DMS153 treated with DMSO at 0.1 percent for 48 hours (cell line): ENCODE results near the gene TSPAN18.

Experiments used
- DNase-seq: peaks from one replicate; lab custom pipeline; 2025; ENCODE audit not compliant: unreplicated experiment; lab: John Stamatoyannopoulos, UW

TSPAN18 gene

DNA sequence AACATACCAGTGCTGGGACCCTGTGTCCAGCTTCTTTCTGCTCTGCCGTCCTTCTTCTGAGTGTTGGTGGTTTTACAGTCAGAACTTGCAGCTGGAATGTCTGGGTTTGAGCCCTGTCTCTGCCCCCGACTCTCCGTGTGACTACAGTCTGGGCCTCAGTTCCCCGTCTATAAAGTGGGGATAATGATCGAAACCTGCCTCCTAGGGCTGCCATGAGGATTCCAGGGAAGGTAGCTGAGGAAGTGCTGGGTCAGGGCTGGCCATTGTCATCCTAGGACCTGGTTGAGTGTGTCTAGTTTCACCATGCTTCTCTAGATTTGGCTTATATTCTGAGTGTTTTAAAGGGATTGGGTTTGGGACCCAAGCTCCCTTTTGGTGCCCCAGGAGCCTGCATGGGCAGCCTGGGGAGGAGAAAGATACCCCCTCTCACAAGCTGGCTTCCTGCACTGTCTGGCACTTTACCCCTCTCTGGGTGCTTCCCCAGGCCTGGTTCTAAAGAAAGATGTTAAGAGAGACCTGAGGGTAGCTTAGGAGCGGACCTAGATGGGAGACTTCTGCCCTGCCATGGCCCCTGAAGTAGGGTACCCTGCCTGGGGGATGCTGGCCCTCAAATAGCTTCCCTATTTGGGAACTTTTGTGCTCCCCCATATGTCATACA is 49.9 kb downstream of the TSPAN18 start:
- no peak for DNase-seq

DNA sequence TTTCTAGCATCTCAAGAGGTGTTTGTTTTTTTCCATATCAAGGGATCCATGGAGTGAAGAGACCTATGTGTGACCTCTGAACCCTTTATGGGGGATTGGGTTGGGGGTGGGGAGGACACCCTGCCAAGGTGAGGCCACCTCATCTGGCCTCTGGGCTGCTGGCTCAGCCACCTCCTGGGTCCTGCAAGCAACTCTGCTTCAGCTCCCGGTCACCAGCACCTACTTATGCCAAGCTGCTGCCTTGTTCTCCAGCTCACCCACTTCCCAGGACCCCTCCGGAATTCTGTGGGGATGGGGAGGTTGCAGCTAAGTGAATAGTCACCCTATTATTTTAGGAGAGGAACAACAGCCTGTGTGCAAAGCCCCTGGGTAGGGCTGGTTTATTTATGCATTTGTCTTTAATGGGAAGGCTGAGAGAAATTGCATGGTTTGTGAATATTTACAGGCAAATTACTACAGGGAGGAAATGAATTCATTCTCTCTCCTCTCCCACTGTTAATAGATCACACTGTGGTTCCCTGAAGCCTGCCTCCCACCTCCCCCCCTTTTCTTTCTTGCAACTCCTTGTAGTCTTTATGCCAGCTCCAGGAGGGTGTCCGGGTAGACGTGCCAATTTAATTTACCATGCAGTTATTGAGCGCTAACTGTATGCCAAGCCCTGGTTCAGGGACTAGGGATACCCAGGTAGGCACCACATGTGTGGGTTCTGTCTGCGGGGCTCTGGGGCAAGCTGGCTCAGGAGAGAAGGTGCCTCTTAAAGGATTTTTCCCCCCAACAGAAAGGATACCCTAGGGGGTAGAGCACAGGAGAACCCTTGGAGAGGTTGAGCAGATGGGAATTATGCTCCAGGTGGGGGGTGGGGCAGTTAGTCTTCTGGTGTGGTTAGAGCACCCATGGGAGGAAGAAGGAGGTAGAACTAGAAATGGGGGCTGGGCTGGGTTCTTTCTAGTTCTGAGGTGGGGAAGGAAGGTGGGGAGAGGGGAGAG is 50.7 kb downstream of the TSPAN18 start:
- DNase-seq: no peak

DNA sequence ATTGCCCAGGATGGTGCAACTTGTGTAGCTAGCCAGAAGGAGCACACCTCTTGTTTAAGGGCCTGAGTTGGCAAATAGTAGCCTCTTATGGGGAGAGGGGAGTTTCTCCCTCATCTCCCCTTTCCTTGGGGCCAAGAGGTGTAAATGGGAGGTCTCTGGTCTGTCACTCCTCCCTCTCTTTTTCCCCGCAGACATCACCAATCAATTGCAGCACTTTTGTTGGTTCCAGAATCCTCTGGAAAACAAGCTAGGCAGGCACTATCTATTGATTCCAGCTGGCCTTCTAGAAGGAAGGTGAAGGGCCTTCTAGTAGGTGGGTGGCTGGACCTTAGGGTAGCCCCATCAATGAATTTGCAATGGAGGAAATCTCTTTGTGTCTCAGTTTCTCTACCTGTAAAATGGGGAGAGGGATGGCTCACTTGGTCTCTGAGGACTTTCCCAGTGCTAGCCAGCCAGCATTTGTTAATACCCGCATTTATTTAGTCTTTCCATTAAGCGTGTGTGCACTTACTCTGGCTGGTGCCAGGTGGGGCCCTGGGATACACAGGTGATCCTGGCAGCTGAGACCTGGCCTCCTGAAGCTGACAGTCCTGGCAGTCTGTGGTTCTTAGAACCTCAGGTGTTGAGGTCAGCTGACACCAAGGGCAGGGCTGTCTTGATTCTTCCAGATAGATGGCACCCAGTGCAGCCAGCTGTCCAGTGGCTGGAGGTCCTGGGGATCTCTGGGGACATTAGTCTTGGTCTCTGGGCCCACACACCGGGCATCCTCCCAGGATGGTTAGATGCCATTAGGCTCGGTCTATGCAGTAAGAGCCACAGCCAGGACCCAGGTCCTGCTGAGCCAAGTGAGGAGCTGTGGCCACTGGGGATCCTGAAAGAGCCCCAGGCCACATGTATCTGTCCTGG is 51.7 kb downstream of the TSPAN18 start:
- DNase-seq: no peak

DNA sequence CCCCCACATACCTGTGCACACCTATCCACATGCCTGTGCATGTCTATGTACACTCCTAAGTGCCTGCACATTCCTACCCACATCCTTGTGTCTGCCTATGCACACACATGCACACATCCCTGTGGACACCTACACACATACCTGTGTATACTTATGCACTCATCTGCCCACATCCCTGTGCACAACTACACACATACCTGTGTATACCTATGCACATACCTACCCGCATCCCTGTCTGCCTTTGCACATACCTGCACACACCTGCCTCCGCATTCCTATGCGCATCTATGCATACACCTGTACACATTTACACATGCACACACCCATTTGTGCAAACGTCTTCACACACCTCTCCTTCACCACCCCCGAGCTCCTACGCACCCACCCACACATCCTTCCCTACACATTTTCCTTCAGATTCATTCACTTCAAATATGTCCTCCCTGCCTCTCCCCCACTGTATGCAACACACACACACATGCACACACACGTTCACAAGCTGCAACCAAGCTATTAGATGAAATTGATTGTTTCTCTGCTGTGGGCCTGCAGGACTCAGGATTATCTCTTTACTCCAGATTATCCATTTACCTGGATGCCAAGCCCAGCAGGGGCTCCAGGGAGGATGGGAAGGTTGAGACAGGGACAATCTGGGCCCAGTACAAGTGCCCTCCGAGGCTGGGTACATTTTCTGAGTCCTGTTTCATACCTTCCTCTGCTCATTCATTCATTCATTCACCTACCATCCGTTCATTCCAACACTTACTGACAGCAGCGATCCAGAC is 53.2 kb downstream of the TSPAN18 start:
- no peak for DNase-seq

DNA sequence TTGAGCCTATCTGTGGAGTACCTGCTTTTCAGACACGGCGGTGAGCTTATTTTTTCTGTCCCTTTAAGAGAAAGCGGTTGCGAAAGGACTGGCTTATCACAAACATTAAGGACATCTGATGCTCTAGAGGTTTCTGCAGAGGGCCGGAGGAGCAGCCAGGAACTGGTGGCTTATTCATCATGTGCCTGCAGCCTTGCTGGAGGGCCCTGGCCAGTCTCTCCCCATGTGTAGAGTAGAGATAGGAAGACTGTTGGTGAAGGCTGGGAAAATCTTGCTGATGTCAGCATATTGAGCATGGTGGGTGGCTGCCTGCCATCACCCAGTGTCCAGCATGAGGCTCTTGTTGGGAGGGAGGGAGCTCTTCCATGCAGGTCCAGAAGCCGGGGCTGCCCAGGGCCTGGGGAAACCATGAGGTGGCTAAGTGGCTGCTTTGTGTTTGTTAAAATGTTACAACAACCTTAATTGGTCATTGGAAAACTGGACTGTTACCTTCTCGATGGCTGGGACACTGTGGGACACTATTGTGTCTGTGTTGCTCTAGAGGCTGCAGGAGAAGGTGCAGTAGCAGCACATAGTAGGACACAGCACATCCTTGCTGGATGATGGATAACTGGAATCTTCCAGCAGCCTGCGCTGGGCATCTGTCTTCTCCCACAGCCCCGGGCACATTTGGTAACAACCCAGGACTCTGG is 54.3 kb downstream of the TSPAN18 start:
- DNase-seq: no peak

DNA sequence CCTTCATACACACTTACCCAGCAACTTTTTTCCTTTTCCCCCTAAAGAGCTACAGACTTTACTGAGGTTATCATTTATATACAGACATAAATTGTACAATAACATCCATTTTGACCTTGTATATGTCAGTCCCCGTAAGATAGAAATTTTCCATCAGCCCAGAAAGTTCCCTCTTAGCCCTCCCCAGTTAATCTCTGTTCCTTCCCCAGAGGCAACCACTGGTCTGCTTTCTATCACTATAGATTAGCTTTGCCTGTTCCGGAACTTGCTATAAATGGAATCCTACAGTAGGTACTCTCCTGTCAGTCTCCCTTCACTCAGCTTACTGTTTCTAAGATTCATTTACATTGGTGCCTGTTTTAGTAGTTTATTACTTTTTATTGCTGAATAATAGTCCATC is 54.9 kb downstream of the TSPAN18 start:
- no peak for DNase-seq

DNA sequence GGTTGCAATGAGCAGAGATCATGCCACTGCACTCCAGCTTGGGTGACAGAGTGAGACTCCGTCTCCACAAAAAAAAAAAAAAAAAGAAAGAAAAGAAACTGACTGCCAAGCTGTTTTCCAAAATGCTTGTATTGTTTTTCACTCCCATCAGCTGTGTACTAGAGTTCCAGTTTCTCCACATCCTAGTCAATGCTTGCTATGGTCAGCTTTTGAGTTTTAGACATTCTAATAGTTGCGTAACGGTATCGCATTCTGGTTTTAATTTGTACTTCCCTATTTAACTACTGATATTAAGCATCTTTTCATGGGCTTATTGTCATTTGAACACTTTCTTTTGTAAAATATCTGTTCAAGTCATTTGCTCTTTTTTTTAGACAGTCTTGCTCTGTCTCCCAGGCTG is 55.7 kb downstream of the TSPAN18 start:
- no peak for DNase-seq

DNA sequence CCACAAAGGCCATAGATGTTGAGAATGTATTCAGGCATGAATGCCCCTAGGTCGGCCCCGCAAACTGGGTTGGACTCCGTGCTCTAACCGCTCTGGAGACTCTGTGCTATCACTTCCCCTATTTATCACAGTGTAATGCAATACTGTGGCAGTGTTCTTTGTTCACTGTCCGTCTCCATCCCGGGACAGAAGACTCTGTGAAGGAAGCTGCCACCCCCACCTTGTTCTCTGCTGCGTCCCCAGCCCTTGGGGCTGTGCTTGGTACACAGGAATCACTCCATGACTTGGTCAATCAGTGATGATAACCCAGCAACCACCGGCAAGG is 57.6 kb downstream of the TSPAN18 start:
- no peak for DNase-seq

DNA sequence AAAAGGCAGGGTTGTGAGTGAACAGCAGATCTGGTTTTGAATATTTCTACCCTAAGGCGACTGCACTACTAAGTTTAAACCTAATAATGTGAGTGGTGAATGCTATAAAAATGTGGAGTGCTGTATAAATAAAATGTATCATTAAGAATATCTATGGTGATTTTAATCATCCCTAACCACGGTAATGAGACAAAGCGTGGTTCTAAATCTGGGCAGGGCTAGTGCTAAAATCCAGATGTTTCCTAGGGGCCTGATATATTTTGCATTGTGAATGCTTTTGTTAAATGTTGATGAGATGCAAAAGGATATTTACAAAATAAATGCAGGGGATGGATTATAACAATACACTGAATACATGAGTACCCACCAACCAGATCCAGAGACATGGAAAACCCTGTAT is 58.1 kb downstream of the TSPAN18 start:
- no peak for DNase-seq

DNA sequence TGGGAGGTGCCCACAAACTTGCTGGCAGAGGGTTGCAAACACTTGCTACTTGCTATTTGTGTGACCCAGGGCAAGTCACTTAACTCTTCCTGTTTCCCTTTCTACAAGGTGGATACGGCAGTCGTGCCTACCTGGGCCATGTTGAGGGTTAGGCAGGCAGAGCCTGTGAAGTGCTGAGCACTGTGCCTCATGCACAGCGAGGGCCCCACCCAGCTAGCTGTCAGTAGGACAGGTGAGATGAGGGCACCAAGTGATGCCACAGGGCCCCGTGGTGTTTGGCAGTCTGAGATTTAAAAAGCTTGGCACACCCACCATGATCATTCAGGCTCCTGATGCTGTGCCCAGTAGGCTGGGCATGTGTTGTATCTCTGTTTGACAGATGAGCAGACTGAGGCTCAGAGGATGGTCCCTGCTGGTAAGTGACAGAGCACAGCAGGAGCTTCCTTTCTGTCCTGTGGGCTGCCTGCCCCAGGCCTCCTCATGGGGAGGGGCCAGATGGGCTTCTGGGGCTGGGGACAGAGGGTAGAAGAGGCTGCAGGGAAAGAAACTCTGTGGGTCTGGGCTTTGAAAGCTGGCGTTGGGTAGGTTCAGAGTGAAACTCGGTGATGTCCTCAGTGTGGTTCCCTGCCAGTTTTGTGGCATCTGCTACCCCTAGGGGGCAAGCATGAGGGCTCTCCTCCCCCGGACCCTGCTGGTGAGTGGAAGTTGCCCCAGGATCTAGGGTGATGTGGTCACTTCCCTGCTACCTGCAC is 59.3 kb downstream of the TSPAN18 start:
- DNase-seq: no peak

DNA sequence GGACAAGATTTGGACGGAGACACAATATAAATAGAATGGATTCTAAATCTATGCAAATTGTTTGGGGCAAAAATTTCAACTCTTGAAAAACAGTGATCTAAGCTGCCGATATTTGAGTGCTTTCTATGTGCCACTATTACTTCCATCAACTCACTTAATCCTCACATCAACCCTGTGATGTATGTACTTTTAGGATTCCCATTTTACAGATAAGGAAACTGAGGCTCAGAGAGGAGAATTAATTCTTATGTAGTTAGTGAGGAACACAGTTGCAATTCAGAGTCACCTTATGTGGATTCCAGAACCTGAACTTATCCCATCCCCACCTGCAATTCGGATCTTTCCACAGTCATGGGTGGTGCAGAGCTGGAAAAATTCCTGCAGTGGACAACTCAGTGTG is 60.3 kb downstream of the TSPAN18 start:
- no peak for DNase-seq

DNA sequence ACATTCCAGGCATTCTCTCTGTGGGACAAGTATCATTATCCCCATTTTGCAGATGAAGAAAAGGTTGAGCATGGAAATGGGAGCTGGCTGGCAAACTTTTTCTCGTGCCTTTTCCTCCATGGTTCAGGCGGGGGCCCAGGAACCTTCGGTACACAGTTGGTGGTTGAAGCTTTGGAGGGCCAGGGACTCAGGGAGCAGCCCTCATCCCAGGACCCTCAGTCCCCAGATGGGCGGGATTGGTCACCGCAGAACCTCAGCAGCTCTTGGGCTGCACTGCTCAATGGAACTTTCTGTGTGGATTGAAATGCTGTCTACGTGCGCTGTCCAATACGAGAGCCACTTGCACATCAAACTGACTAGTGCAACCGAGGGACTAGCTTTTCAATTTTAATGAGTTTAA is 61.2 kb downstream of the TSPAN18 start:
- DNase-seq: no peak

DNA sequence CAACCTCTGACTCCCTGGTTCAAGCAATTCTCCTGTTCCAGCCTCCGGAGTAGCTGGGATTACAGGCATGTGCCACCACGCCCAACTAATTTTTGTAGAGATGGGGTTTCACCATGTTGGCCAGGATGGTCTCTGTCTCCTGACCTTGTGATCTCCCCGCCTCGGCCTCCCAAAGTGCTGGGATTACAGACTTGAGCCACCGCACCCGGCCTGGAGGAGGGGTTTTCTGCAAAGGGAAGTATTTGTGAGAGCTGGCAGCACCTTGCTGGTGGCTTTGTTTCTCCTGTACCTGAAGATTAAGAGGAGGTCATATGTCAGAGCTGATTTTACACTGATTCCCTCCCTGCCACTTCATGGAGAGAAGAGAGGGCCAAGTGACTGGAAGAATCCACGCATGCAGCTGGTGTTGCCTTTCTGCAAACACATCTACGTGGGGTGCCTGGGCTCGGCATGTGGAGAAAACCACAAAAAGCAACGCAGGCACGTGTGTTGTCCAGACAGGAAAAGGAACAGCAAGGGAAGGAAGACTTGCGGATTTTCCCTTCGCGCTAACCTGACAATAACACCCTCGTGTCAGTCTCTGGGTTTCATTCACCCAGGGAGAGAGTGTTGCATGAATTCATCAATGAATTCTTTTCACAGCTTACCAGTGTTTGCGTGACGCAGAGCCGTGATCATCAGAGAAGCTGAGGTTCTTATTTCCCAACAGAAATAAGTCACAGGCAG is 61.9 kb downstream of the TSPAN18 start:
- DNase-seq: no peak

DNA sequence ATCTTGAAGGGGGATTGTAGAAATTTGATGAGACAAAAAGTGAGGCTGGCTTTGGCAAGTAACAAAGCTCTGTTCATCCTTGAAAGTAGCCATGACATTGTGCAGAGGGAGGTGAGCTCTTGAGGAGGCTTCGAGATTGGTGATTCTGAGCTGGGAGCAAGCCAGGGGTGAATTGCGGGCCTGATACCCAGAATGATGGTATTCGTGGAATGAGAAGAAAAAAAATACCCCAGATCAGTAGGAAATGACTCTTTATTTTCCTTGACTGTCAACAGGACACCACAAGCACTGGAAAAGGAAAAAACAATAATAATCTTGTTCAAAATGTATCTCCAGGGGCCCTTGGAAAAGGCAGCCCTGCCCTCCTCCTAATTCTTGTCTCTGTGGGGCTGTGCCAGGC is 62.7 kb downstream of the TSPAN18 start:
- no peak for DNase-seq

DNA sequence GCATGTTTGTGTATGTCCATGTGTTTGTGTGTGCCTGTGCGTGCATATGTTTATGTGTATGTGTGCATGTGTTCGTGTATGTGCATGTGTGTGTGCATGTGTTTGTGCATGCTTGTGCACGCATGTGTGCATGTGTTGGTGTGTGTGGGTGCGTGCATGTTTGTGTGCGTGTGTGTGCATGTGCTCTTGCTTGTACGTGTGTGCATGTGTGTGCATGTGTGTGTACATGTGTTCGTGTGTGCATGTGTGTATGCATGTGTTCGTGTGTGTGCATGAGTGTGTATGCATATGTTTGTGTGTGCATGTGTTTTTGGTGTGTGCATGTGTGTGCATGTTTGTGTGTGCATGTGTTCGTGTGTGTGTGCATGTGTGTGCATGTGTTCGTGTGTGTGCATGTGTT is 63.4 kb downstream of the TSPAN18 start:
- DNase-seq: no peak

DNA sequence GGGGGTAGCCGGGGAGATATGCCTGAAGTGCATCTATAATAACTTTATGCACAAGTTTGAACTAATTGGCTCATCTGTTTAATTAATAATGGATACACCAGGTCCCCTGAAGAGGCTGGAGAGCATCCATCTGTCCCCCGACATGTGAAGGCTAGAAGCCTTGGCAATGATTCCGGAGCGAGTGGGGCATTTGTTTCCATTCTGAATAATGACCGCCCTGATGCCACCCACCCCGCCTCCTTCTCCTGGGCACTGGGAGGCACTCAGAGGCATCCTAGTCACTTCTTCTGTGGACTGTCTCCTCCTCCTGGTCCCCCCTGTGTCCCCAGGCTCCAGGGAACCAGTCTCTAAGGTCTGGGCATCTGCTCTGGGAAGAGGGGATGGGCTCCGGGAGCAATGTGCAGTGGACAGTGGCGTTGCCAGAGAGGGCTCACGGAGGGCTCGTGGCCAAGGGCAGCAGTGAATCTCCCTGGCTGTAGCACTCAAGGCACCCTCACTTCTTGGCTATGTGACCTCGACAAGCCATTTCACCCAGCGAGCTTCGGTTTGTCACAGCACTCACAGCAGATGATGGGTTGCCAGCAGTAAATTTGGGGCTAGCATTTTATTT is 64.7 kb downstream of the TSPAN18 start:
- no peak for DNase-seq

DNA sequence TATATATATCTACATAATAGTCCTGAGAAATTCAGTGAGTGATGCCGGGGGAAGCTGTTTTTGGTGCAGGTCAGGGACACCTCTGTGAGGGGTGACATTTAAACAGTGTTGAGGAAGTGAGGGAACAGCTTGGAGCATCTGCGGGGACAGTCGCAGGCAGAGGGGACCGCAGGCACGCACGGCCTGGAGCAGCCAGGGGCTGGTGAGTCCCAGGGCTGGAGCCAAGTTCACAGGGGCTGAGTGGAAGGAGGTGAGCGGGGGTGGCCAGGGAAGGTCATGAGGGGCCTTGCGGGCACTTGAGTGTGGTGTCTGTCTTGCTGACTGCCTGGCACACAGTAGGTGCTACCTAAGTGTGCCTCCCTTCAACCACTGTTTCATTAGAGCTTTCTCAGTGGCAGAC is 65.4 kb downstream of the TSPAN18 start:
- no peak for DNase-seq

DNA sequence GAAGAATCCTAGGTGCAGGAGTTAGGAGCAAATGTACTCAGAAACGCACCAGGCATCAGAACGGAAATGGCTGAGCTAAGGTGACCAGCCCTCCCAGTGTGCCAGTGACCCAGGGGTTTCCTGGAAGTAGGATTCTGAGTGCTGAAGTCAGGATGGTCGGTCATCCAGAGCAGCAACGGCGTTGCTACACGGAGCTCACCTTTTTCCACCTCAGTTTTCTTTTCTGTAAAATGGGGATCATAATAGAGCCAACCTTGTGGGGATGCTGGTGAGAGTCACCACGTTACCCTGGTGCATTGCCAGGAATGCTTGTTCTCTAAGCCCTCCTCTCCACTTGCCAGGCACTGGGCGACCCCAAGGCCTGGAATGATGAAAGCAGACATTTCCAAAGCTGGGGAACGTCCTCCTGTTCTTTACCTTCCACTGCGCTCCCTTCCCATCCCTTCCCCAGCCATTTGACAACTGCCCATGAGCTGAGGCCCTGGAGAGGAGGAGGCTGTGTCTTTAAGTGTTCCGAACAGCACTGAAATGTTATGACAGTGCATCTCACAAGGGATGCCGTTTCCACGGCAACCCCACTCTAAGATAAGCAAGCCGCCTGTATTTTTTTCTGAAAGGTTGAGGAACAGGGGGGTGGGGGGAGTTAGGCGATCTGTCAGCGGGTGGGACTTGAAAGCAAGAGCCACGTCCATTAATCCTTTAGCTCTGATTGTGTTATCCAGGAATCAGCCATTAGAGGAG is 66.8 kb downstream of the TSPAN18 start:
- no peak for DNase-seq
